ENCODE measurements around the gene PTCD1.

DNA sequence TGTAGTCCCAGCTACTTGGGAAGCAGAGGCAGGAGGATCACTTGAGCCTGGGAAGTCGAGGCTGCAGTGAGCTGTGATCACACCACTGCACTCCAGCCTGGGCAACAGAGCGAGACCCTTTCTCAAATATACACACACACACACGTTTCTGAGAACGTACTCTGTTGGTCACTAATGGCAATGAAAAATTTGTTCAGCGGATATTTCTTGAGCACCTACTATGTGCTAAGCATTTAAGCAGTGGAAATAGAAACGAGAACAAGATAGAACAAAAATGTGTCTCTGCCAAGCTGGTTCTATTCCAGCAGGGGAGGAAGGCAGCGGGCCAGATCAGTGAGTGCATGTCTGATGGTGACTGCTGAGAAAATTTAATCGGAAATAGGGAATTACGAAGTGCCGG is 55.4 kb downstream of the PTCD1 start:
- no peak for TF ChIP-seq EZH2 (IDR thresholded peaks at IDR 0.05; ENCODE audit: borderline replicate concordance, low read length)
- TF ChIP-seq CTCF (conservative IDR thresholded peaks at IDR 0.05 in 1 of 2, IDR thresholded peaks at IDR 0.05 in 1 of 2; ENCODE audit: extremely low read depth in 1 of 2, insufficient read depth in 1 of 2, low read depth in 1 of 2, low read length in 2 of 2): no peak
